ENCODE results near the gene SEL1L3. TPM values are rescaled to one million over a fixed set of nuclear protein-coding genes. Genes with fewer than 3 reads are reported as not detected.

SEL1L3 gene
- total RNA-seq, 1 donor = 83.6 TPM

GRCh38 chr4:25814301-25815136, 48.3 kb downstream of the SEL1L3 start:
- DNase-seq (ENCODE audit: insufficient read length, low spot score, missing footprints) = no peak

GRCh38 chr4:25813448-25814106, 49.2 kb downstream of the SEL1L3 start:
- Histone ChIP-seq H3K27me3 (ENCODE audit: insufficient read depth, low read length) (no peaks in the 10 kb centered on the region), H3K4me1 (ENCODE audit: insufficient read depth, low read length) (peaks cover 78% of the 10 kb centered on the region), H3K36me3 (ENCODE audit: insufficient read depth, low read length) (no peaks in the 10 kb centered on the region), H4K20me1 (ENCODE audit: insufficient read depth, low read length) (no peaks in the 10 kb centered on the region), H3K27ac (ENCODE audit: low read depth, low read length) (peak overlapping the region; percentile 98), H2AFZ (ENCODE audit: low read length) (no peak overlapping the region), H3K4me2 (ENCODE audit: insufficient read depth, low read length) (peak overlapping the region; percentile 83), H3K4me3 (ENCODE audit: insufficient read depth, low read length) (peak overlapping the region; percentile 34), H3K9me3 (ENCODE audit: low read depth, low read length) (no peaks in the 10 kb centered on the region), H3K79me2 (ENCODE audit: insufficient read depth, low read length) (no peaks in the 10 kb centered on the region)
- no peak for TF ChIP-seq CTCF (IDR thresholded peaks at IDR 0.05; ENCODE audit: extremely low read depth, low read depth, low read length)
- peak; percentile 89 for DNase-seq (ENCODE audit: insufficient read length, low spot score, missing footprints)

More at GRCh38 chr4:25814301-25815136, 48.3 kb downstream of the SEL1L3 start:
- peak overlapping the region; percentile 83 for H3K4me2 ChIP-seq (ENCODE audit: insufficient read depth, low read length)
- no peak overlapping the region for H2AFZ ChIP-seq (ENCODE audit: low read length)
- H3K9me3 ChIP-seq (ENCODE audit: low read depth, low read length) = no peaks in the 10 kb centered on the region
- no peaks in the 10 kb centered on the region for H4K20me1 ChIP-seq (ENCODE audit: insufficient read depth, low read length)
- no peaks in the 10 kb centered on the region for H3K79me2 ChIP-seq (ENCODE audit: insufficient read depth, low read length)
- H3K4me1 ChIP-seq (ENCODE audit: insufficient read depth, low read length) = peaks cover 83% of the 10 kb centered on the region
- no peak for TF ChIP-seq CTCF (IDR thresholded peaks at IDR 0.05; ENCODE audit: extremely low read depth, low read depth, low read length)
- H3K27me3 ChIP-seq (ENCODE audit: insufficient read depth, low read length) = no peaks in the 10 kb centered on the region
- peak overlapping the region; percentile 98 for H3K27ac ChIP-seq (ENCODE audit: low read depth, low read length)
- peak overlapping the region; percentile 34 for H3K4me3 ChIP-seq (ENCODE audit: insufficient read depth, low read length)
- H3K36me3 ChIP-seq (ENCODE audit: insufficient read depth, low read length) = peaks cover 2% of the 10 kb centered on the region

GRCh38 chr4:25811841-25812240, 50.9 kb downstream of the SEL1L3 start:
- Histone ChIP-seq H3K9me3 (ENCODE audit: low read depth, low read length) (no peaks in the 10 kb centered on the region), H3K4me1 (ENCODE audit: insufficient read depth, low read length) (peaks cover 69% of the 10 kb centered on the region), H3K36me3 (ENCODE audit: insufficient read depth, low read length) (no peaks in the 10 kb centered on the region), H3K27me3 (ENCODE audit: insufficient read depth, low read length) (no peaks in the 10 kb centered on the region), H4K20me1 (ENCODE audit: insufficient read depth, low read length) (no peaks in the 10 kb centered on the region), H2AFZ (ENCODE audit: low read length) (no peak overlapping the region), H3K4me2 (ENCODE audit: insufficient read depth, low read length) (no peak overlapping the region), H3K79me2 (ENCODE audit: insufficient read depth, low read length) (no peaks in the 10 kb centered on the region), H3K4me3 (ENCODE audit: insufficient read depth, low read length) (no peak overlapping the region), H3K27ac (ENCODE audit: low read depth, low read length) (peak overlapping the region; percentile 89)
- no peak for DNase-seq (ENCODE audit: insufficient read length, low spot score, missing footprints)
- TF ChIP-seq CTCF (IDR thresholded peaks at IDR 0.05; ENCODE audit: extremely low read depth, low read depth, low read length) = no peak

GRCh38 chr4:25811374-25811690, 51.5 kb downstream of the SEL1L3 start:
- Histone ChIP-seq H3K27me3 (ENCODE audit: insufficient read depth, low read length) (no peaks in the 10 kb centered on the region), H3K4me3 (ENCODE audit: insufficient read depth, low read length) (peak overlapping the region; percentile 5), H3K4me1 (ENCODE audit: insufficient read depth, low read length) (peaks cover 67% of the 10 kb centered on the region), H3K9me3 (ENCODE audit: low read depth, low read length) (no peaks in the 10 kb centered on the region), H2AFZ (ENCODE audit: low read length) (peak overlapping the region; percentile 16), H3K36me3 (ENCODE audit: insufficient read depth, low read length) (no peaks in the 10 kb centered on the region), H4K20me1 (ENCODE audit: insufficient read depth, low read length) (no peaks in the 10 kb centered on the region), H3K79me2 (ENCODE audit: insufficient read depth, low read length) (no peaks in the 10 kb centered on the region), H3K27ac (ENCODE audit: low read depth, low read length) (peak overlapping the region; percentile 89), H3K4me2 (ENCODE audit: insufficient read depth, low read length) (peak overlapping the region; percentile 65)
- DNase-seq (ENCODE audit: insufficient read length, low spot score, missing footprints) = peak; percentile 73
- TF ChIP-seq CTCF (IDR thresholded peaks at IDR 0.05; ENCODE audit: extremely low read depth, low read depth, low read length) = no peak

Data from osteoblast (primary cell).